ENCODE data around the gene FHIT.
A peak's percentile ranks its signal among the peaks of the same experiment; 100 is the strongest.

The FHIT gene

DNA sequence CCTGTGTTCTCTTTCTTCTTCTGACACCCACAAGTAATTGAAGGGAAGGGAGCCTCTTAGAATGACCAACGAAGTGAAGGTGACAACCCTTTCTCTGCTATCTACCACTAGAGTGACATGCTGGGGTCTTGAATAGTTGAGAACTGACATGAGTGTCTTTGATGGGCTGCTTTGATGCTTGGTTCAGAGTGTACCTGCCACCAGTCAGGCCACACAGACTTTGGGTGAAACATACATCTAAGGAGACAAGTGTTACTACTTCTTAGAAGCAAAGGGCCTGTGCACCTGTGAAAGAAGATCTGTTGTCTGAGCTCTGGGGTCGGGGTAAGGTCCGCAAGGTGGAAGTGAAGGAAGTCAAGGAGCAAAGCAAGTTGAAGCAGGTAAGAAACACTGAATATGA is 1160.7 kb downstream of the FHIT start:
- DNase-seq (ENCODE audit: extremely low read depth in 1 of 2, low read depth in 1 of 2) = no peak

DNA sequence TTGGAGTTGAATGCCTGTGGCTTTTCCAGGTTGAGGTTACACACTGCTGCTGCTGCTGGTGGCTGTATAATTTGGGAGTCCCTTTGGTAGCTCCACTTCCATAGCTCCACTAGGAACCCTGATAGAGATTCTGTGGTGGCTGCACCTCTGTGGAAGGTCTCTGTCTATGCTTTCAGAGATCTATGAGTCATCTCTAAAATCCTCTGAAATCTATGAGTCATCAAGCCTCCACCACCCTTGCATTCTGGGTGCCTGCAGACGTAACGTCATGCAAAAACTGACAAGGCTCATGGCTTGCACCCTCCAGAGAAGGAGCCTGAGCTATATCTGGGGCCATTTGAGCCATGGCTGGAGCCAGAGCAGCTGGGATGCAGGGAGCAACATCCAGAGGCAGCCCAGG is 1164.4 kb downstream of the FHIT start:
- DNase-seq (ENCODE audit: extremely low read depth in 1 of 2, low read depth in 1 of 2) = peak in 1 of 2 donors; percentile 34

GRCh38 chr3:60085649-60086048 is 1165.6 kb downstream of the FHIT start:
- no peak for DNase-seq (ENCODE audit: extremely low read depth in 1 of 2, low read depth in 1 of 2)

GRCh38 chr3:60081381-60082095 is 1169.7 kb downstream of the FHIT start:
- no peak for DNase-seq (ENCODE audit: extremely low read depth in 1 of 2, low read depth in 1 of 2)

DNA sequence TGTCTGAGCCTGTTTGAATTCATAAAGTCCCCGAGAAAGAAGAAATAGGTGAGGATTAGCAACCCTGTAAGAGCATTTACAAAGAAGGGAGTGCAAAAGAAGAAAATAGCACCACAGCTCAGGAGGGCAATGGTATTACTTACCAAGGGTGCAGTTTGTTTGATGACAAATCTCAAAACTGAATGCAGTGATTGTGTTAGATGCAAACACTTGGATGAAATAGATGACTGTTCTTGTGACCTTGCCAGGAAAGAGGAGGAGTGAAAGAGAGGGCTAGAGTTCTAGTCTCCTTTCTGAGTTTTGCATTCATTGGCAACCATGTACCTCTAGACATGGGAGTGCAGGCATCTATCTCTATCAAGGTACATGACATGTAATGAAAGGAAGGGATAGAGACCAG is 1170.6 kb downstream of the FHIT start:
- DNase-seq (ENCODE audit: extremely low read depth in 1 of 2, low read depth in 1 of 2) = no peak

DNA sequence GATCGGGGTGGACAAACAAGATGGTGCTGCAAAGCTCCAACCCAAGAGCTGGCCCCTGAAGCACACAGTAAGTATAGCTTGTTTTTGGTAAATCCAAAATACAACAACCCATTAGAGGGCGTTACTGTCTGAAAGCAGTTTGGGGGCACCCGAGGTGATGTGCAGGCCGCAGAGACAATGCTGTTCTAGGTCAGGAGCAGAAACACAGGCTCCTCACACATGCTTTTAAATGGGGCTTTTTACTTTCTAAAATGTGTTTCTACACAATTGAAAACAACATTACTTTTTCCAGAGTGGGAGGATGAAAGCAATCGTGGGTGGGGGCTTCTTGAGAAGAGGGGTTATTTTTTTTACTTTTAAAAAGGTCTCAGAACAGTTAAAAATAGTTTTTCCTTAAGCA is 1172.2 kb downstream of the FHIT start:
- DNase-seq (ENCODE audit: extremely low read depth in 1 of 2, low read depth in 1 of 2) = peak in 1 of 2 donors; percentile 31

DNA sequence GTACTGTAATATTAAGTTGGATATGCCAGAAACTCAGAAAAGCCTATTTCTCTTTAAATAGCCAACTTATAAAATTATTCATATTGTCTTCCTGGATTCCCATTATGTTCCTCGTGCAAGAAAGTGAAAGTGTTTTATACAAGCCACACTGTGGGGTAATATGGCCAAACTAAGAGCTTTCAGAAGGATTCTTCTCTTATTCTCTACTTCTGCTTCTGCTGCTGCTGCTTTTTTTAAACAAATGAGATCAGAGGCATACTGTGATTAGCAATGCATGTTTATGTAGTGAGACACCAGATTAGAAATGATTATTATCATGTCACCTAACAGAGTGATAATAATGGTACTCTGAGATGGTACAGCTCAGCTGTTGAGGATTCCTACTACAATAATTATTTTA is 1174.9 kb downstream of the FHIT start:
- DNase-seq (ENCODE audit: extremely low read depth in 1 of 2, low read depth in 1 of 2) = no peak

DNA sequence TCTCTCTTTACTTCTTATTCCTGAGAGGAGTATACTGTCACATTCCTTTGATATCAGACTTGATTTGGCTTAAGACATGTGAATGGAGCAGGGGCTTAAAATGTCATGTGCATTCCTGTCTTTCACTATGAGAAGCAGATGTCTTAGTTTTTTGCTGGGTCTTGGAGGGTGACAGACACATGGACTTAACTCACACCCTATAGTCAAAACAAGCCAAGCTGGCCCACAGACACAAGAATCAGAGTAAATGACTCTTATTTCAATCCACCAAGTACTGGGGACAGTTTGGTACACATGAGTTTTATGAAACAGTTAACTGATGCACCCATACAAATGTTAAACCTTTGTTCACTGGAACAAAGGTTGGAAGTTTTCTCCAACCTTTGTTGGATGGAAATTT is 1177.3 kb downstream of the FHIT start:
- DNase-seq (ENCODE audit: extremely low read depth in 1 of 2, low read depth in 1 of 2) = no peak

GRCh38 chr3:60073228-60073627 is 1178.0 kb downstream of the FHIT start:
- no peak for DNase-seq (ENCODE audit: extremely low read depth in 1 of 2, low read depth in 1 of 2)

DNA sequence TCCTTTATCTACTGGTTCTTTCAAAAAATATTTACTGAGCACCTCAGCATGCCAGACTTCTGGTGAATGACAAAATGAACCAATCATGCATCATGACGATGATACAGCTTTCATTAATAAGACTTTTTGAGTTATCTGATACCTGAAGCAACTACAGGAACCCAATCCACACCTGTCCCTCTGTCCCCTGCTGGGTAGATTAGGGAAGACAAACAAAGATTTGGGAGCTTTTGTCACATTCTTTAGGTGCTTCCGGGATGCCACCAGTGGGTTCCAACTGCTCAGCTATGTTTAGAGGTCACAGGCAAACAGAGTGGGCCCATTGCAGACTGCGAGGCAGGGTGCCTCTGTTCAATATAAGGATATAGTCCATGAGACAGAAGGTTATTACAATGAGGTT is 1180.9 kb downstream of the FHIT start:
- no peak for DNase-seq (ENCODE audit: extremely low read depth in 1 of 2, low read depth in 1 of 2)

- DNase-seq (ENCODE audit: extremely low read depth in 1 of 2, low read depth in 1 of 2) = no peak
These were observed 1185.9 kb downstream of the FHIT start for GRCh38 chr3:60065227-60065868.

DNA sequence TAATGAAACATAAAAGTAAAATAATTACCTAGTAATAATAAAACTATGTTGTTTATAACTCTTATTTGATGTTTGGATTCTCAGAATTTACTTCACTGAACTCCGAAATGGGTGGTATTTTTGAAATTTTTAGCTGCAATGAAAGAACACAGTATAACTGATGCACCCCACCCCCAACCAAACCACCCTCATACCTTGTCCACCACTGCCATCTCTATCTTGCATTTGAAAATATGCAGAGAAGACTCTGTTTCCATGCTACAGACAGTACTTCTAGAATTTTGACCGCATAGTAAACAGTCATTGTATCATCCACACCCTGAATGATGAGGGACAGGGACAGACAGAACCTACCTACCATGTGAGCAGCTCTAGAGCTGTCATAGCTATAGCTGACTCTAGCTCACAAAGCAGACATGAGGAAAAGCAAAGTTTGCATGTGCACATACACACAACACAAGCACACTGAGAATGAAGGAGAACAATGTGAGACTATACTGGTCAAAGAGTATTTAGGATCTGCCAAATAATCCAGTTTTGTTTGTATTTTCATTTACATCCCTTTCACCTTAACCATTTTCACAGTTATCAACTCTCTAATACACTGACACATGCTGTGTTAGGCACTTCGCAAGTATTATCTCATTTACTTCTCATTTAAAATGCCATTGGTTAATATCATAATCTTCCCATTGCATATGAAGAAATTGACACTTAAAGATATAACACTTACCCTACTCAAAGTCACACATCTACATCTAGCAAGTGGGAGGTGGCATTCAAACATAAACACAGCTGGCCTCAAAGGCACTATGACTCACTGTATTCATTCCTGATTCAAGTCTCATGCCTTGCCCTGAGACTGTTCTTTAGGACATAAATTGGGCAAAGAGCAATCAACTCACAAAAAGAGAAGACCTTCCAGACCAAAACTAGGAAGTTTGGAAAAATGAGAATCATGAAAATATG is 1186.8 kb downstream of the FHIT start:
- no peak for DNase-seq (ENCODE audit: extremely low read depth in 1 of 2, low read depth in 1 of 2)

DNA sequence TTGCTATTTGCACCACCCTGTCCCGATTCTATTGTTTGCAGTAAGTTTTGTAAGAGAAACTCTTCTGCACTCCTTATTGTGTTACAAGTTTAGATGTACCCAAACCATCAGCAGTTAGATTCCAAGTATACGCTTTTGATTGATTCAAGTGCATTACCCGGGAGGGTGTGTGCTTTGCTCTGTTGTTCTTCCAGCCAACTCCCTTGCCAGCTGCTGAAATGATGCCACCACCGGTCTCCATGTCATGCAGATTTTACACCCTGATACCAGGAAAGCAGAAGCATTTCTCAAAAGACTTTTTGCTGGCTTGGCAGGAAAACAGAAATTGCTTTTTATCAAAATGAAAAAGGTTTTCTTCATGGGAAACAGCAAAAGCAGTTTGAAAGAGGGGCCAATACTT is 1194.8 kb downstream of the FHIT start:
- no peak for DNase-seq (ENCODE audit: extremely low read depth in 1 of 2, low read depth in 1 of 2)

- DNase-seq (ENCODE audit: extremely low read depth in 1 of 2, low read depth in 1 of 2) = no peak
These were observed 1195.5 kb downstream of the FHIT start for GRCh38 chr3:60055765-60056164.

GRCh38 chr3:60053526-60054265 is 1197.6 kb downstream of the FHIT start:
- DNase-seq (ENCODE audit: extremely low read depth in 1 of 2, low read depth in 1 of 2) = peak in 1 of 2 donors; percentile 57

DNA sequence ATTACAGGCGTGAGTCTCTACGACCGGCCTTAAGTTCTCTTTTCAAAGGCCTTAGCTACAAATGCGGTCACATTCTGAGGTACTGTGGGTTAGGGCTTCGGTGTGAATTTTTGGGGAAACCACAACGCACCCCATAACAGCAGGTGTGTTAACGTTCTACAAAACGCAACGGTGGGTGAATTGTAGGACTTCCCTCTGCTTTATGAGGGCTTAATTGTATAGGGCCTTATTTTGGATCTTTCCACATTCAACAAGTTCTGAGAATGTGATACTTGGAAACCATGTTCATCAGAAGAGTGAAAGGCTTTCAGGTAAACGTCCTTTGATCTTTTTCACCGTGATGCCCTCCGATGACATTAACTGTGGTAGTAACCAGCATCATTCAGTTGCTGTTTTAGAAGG is 1202.8 kb downstream of the FHIT start:
- peak; percentile 7 to 20 for DNase-seq (ENCODE audit: extremely low read depth in 1 of 2, low read depth in 1 of 2)

- DNase-seq (ENCODE audit: extremely low read depth in 1 of 2, low read depth in 1 of 2) = no peak
These were observed 1203.6 kb downstream of the FHIT start for GRCh38 chr3:60047426-60048200.

DNA sequence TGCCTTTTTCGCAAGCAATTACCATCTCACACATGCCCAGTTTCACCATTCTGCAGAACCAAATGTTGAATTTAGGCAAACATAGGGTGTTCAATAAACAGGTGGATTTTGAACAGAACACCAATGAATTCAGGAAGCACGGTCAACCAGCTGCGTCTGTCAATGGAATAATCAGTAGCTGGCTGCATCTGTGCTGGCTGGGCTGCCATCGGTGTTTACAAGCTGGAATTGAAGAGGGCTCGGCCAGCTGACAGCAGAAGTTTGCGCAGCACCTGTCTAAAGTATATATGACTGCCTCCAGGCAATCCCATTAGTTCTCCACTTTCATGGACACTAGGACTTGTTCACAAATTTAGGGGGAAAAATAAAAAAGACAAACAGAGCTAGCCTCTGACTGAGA is 1205.0 kb downstream of the FHIT start:
- DNase-seq (ENCODE audit: extremely low read depth in 1 of 2, low read depth in 1 of 2) = no peak

GRCh38 chr3:60045686-60046085 is 1205.6 kb downstream of the FHIT start:
- DNase-seq (ENCODE audit: extremely low read depth in 1 of 2, low read depth in 1 of 2) = no peak

DNA sequence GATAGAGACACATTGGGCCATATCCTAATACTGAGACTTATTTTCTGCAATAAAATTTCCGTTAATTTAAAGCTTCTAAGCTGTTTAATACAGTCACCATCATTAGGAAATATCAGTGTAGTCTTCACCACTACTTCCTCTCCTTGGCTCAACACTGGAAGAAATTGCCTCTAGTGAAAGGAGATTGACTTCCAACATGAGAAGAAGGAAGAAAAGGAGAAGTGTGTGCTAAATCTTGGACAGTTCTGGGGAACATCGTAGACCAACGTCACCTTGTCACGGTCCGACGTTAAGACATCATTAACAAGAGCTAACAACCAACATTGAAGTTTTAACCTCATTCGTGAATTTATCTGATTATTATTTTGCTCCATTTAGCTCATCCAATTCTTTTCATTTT is 1214.4 kb downstream of the FHIT start:
- DNase-seq (ENCODE audit: extremely low read depth in 1 of 2, low read depth in 1 of 2) = no peak

All from stimulated activated CD8-positive, alpha-beta memory T cell treated with anti-CD3 and anti-CD28 coated beads, Interleukin-7, amount 100 ng/mL, for 48 hours (primary cell).